ENCODE results near the gene AGAP1. TPM values are rescaled to one million over a fixed set of nuclear protein-coding genes. Genes with fewer than 3 reads are reported as not detected.

AGAP1 gene
- polyA plus RNA-seq, 1 donor from 2014 or later: 17.4 TPM

- Histone ChIP-seq H3K4me3 (ENCODE audit: low read length) (peak overlapping the region; percentile 95), H3K9ac (ENCODE audit: low read length) (peak overlapping the region; percentile 76), H2AFZ (ENCODE audit: low read depth, low read length) (no peak overlapping the region), H3K27ac (ENCODE audit: low read length) (peak overlapping the region; percentile 8), H3K79me2 (replicated peaks; ENCODE audit: insufficient read depth, low read length) (peaks cover 55% of the 10 kb centered on the region), H4K20me1 (ENCODE audit: insufficient read depth) (peaks cover 3% of the 10 kb centered on the region), H3K36me3 (ENCODE audit: insufficient read depth, low read length) (no peaks in the 10 kb centered on the region), H3K9me3 (ENCODE audit: low read length) (no peaks in the 10 kb centered on the region), H3K9me2 (ENCODE audit: insufficient read depth, low read length) (no peaks in the 10 kb centered on the region), H3F3A (ENCODE audit: insufficient read depth, low read length, poor library complexity, severe bottlenecking) (no peaks in the 10 kb centered on the region), H3K4me2 (ENCODE audit: low read length) (peak overlapping the region; percentile 86), H3K27me3 (ENCODE audit: insufficient read depth, low read depth, low read length) (no peaks in the 10 kb centered on the region)
- no peak for TF ChIP-seq EP300 (conservative IDR thresholded peaks at IDR 0.05; ENCODE audit: poor library complexity, severe bottlenecking)
- TF ChIP-seq SMC3 (conservative IDR thresholded peaks at IDR 0.05; ENCODE audit: poor library complexity): peak; percentile 22
These were observed 1.8 kb downstream of the AGAP1 start for GRCh38 chr2:235495373-235496238.

- Histone ChIP-seq H3K79me2 (replicated peaks; ENCODE audit: insufficient read depth, low read length) (peaks cover 58% of the 10 kb centered on the region), H3F3A (ENCODE audit: insufficient read depth, low read length, poor library complexity, severe bottlenecking) (no peaks in the 10 kb centered on the region), H2AFZ (ENCODE audit: low read depth, low read length) (no peak overlapping the region), H3K36me3 (ENCODE audit: insufficient read depth, low read length) (no peaks in the 10 kb centered on the region), H3K9me2 (ENCODE audit: insufficient read depth, low read length) (no peaks in the 10 kb centered on the region), H3K4me2 (ENCODE audit: low read length) (peak overlapping the region; percentile 86), H3K27me3 (ENCODE audit: insufficient read depth, low read depth, low read length) (no peaks in the 10 kb centered on the region), H3K27ac (ENCODE audit: low read length) (no peak overlapping the region), H4K20me1 (ENCODE audit: insufficient read depth) (peaks cover 3% of the 10 kb centered on the region), H3K9me3 (ENCODE audit: low read length) (no peaks in the 10 kb centered on the region), H3K9ac (ENCODE audit: low read length) (no peak overlapping the region), H3K4me3 (ENCODE audit: low read length) (peak overlapping the region; percentile 95)
- no peak for TF ChIP-seq MXI1 (conservative IDR thresholded peaks at IDR 0.05; ENCODE audit: poor library complexity, severe bottlenecking)
- no peak for TF ChIP-seq REST (IDR thresholded peaks at IDR 0.05; ENCODE audit: borderline replicate concordance)
- no peak for TF ChIP-seq EZH2 (IDR thresholded peaks at IDR 0.05; ENCODE audit: borderline replicate concordance, insufficient read depth, low read length, poor library complexity, severe bottlenecking)
- TF ChIP-seq SMC3 (conservative IDR thresholded peaks at IDR 0.05; ENCODE audit: poor library complexity): no peak
- no peak for TF ChIP-seq EP300 (conservative IDR thresholded peaks at IDR 0.05; ENCODE audit: poor library complexity, severe bottlenecking)
- no peak for TF ChIP-seq TAF1 (IDR thresholded peaks at IDR 0.05; ENCODE audit: low read depth)
- no peak for TF ChIP-seq POLR2AphosphoS5 (IDR thresholded peaks at IDR 0.05)
- no peak for TF ChIP-seq CTCF (IDR thresholded peaks at IDR 0.05; ENCODE audit: poor library complexity, severe bottlenecking)
- TF ChIP-seq RAD21 (conservative IDR thresholded peaks at IDR 0.05): no peak
These were observed 2.4 kb downstream of the AGAP1 start for GRCh38 chr2:235496239-235496621.

All from neural cell (in vitro differentiated cells).